ENCODE results near the gene PTPRQ.
"Not testable (repeated sequence)": the region's sequence is repeated elsewhere in the genome, so short reads cannot be mapped to it uniquely, and the experiment has no call there.

PTPRQ gene

GRCh38 chr12:80472236-80472635, 28.2 kb downstream of the PTPRQ start:
- DNase-seq = no peak

DNA sequence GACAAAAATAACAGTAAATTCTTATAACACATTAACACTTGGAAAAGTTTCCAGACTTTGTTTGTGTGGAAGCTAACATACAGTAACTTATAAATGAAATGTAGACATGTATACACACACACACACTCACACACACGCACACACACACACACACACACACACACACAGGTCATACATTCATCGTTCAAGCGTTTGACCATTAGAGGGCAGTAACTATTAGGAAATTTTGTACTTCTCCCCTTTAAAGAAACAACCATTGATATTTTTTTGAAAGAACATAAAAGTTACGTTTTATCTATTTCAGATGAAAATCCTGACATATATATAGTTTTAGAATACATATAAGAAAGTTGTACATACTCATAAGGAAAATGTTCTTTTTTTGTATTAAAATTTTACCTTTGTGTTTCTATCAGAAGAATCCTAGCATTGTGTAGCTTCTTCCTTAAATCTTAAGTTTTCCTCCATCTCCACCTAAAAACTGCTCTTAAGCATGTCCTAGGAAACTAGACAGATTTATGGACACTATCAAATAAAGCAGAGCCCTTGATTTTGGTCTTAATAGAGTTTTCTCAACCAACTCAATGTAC, 29.0 kb downstream of the PTPRQ start:
- no peak for DNase-seq

GRCh38 chr12:80477521-80478145, 33.6 kb downstream of the PTPRQ start:
- DNase-seq = not testable (repeated sequence)

GRCh38 chr12:80484746-80485145, 40.7 kb downstream of the PTPRQ start:
- no peak for DNase-seq

DNA sequence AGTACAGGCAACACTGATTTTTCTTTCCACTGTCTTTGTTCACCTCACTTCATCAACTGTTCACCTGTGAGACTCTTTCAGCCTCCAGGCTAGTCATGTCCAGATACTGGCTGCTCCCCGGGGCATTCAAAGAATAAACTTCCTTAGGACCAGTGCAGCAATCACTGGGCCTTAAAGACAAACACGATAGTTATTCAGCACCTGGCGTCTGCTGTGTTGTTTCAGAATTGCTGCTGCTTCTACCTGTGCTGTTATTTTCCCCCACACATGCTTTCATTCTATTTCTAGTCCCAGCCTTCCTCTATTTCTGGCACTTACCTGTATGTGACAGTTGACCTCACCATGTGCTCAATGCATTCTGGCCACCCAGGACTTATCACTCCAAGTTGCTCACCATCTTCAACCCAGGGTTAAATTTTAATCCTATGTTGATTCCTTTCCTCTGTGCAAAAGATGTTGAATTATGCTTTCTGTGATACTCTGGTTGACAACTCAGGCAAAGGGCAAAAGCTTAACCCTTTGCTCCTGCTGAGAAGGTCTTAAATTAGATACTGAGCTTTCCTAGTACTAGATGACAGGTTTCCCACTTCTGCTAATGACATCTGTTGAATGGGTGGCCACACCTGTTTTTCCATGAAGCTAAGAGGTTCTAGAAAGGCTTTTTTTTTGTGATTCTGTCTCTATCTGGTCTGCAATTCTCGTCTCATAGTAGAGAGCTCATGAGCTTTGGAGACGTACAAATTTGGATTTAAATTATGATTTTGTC, 41.4 kb downstream of the PTPRQ start:
- no peak for DNase-seq

- no peak for DNase-seq
These were observed 46.3 kb downstream of the PTPRQ start for GRCh38 chr12:80490329-80490728.

- DNase-seq = no peak
These were observed 47.1 kb downstream of the PTPRQ start for GRCh38 chr12:80491166-80491565.

GRCh38 chr12:80493466-80493865, 49.4 kb downstream of the PTPRQ start:
- DNase-seq = no peak

DNA sequence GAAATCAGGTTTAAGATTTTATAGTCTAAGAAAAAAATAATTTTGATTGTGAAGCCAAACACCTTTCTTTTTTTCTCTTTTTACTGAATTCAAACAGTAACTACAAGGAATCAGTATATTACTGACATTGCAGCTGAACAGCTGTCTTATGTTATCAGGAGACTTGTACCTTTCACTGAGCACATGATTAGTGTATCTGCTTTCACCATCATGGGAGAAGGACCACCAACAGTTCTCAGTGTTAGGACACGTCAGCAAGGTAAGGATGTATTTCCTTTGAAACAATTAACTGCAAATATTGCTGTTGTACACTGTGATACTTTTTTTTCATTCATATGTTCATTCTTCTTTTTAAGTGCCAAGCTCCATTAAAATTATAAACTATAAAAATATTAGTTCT, 50.8 kb downstream of the PTPRQ start:
- DNase-seq = no peak

- no peak for DNase-seq
These were observed 54.2 kb downstream of the PTPRQ start for GRCh38 chr12:80498059-80498728.

GRCh38 chr12:80504389-80505163, 60.5 kb downstream of the PTPRQ start:
- DNase-seq = no peak

DNA sequence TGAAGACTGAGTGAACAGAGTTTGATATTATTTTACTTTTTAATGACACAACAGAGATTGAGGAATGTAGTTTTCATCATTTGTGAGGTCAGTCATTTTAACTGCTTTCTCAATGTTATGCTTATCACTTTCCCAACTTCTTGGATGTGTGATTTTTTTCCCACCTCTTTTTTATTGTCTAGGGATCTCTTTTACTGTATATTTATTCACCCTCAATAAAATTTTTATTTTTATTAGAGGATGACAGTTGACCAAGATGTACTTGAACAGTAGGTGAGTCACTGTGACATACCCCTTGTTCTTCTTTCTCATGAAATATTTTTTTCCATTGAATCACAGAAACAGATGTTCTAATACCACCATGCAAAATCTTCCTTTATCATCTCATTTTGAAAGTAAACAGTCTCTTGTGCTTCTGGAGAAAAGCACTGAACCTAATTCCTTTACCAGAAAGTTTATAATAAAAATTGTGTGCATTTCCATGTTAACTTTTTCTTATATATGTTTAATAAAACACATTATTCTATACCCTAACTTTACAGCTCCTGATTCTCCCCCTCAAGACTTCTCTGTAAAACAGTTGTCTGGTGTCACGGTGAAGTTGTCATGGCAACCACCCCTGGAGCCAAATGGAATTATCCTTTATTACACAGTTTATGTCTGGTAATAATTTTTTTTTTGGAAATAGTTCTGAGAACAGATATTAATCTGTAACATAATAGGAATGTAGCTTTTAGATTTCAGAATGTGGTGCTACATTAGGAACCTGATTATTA, 65.9 kb downstream of the PTPRQ start:
- no peak for DNase-seq

- no peak for DNase-seq
These were observed 68.7 kb downstream of the PTPRQ start for GRCh38 chr12:80512781-80513180.

GRCh38 chr12:80513211-80513610, 69.2 kb downstream of the PTPRQ start:
- no peak for DNase-seq

DNA sequence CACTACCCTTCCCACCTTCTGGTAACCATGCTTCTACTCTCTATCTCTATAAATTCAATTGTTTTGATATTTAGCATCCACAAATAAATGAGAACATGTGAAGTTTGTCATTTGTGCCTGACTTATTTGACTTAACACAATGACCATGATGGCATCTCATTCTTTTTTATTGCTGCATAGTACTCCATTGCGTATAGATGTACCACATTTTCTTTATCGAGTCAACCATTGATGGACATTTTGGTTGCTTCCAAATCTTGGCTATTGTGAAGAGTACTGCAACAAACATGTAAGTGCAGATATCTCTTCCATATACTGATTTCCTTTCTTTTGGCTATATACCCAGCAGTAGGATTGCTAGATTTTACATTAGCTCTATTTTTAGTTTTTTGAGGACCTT, 73.6 kb downstream of the PTPRQ start:
- no peak for DNase-seq

GRCh38 chr12:80531646-80532045, 87.6 kb downstream of the PTPRQ start:
- no peak for DNase-seq

GRCh38 chr12:80539029-80539428, 95.0 kb downstream of the PTPRQ start:
- DNase-seq = no peak

DNA sequence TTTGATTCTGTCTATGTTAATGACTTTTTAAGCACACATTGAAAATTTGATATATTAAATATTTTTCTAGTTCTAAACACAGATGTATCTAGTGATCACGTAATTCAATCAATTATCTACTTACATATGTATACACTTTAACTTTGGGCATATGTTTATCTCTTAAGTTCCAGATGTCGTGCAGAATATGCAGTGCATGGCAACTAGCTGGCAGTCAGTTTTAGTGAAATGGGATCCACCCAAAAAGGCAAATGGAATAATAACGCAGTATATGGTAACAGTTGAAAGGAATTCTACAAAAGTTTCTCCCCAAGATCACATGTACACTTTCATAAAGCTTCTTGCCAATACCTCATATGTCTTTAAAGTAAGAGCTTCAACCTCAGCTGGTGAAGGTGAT, 105.3 kb downstream of the PTPRQ start:
- no peak for DNase-seq

GRCh38 chr12:80551897-80552296, 107.9 kb downstream of the PTPRQ start:
- DNase-seq = no peak

DNA sequence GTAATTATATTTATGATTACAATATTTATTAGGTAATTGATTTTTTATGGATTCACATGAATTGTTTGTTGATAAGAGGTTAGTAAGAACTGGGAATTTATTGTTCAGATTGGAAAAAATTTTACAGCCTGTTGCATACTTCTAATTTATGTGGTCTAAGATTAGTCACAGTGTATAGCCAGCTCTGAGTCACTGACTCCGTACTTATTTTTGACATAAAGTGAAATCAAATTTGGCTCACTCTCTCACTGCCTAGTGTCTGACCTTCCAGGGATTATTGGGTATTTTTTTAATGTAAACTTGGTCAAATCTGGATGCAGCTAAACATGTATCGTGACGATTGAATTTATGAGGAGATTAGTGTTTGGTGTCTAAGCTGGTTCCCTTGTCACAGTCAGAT, 109.3 kb downstream of the PTPRQ start:
- no peak for DNase-seq

GRCh38 chr12:80556566-80556965, 112.5 kb downstream of the PTPRQ start:
- no peak for DNase-seq

DNA sequence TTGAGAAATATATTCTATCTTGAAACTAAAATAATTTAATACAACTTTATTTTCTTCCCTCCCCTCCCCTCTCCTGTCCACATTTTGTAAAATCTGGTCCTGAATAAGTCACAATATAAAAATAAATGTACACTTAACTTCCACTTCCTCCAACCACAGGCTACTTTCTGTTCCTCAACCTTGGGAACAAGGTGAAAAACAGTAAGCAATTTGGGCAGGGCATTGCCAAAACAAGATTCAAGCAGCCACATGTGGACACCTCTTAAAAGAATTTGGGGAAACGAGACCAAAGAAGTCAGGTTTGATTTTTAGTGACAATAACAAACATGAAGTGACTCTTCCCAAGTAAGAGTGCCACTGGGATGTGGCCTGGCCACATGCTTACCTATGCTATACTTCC, 115.7 kb downstream of the PTPRQ start:
- DNase-seq = no peak
